CD14-positive monocyte (primary cell): ENCODE data around the gene NEIL3. TPM values are rescaled to one million over a fixed set of nuclear protein-coding genes. Genes with fewer than 3 reads are reported as not detected.

ENCODE experiments used
- DNase-seq, 3 donors: peaks; one replicate each; pipeline ENCODE4 v3.0.0-alpha.2; 2011 to 2022
- H2AFZ ChIP-seq: 2 replicates; pipeline ENCODE4 v1.6.0; 2012; ENCODE audit warnings: mild to moderate bottlenecking, low read depth, low read length, inconsistent platforms; ENCODE audit not compliant: insufficient read depth, poor library complexity, severe bottlenecking
- H3K27ac ChIP-seq, 2 donors: 1 replicate in 1 of 2; 2 replicates in 1 of 2; pipeline ENCODE4 v1.5.1; 2012 to 2013; ENCODE audit warnings: low read length in 2 of 2, control low read depth in 1 of 2, inconsistent platforms in 1 of 2, low read depth in 1 of 2, mild to moderate bottlenecking in 1 of 2
- H3K27me3 ChIP-seq, 2 donors: one replicate each; pipeline versions ENCODE4 v1.6.0 to v1.6.1; 2011 to 2013; ENCODE audit warnings: low read length in 2 of 2; ENCODE audit not compliant: control insufficient read depth in 2 of 2, insufficient read depth in 2 of 2
- H3K36me3 ChIP-seq, 2 donors: replicated peaks in 1 of 2; 1 replicate in 1 of 2; 2 replicates in 1 of 2; pipeline versions ENCODE4 v1.5.1 to v1.6.1; 2012 to 2013; ENCODE audit warnings: low read length in 2 of 2, control low read depth in 1 of 2, inconsistent platforms in 1 of 2, mild to moderate bottlenecking in 1 of 2; ENCODE audit not compliant: insufficient read depth in 2 of 2, control insufficient read depth in 1 of 2
- H3K4me1 ChIP-seq, 2 donors: 1 replicate in 1 of 2; 2 replicates in 1 of 2; pipeline versions ENCODE4 v1.5.1 to v1.6.1; 2012 to 2013; ENCODE audit warnings: low read length in 2 of 2, control low read depth in 1 of 2, inconsistent platforms in 1 of 2, mild to moderate bottlenecking in 1 of 2, moderate library complexity in 1 of 2; ENCODE audit not compliant: insufficient read depth in 2 of 2, control insufficient read depth in 1 of 2
- H3K4me2 ChIP-seq: replicated peaks from 2 replicates; pipeline ENCODE3; 2012; ENCODE audit warnings: low read length, moderate library complexity, mild to moderate bottlenecking; ENCODE audit not compliant: poor library complexity, severe bottlenecking; ENCODE audit errors: extremely low read depth
- H3K4me3 ChIP-seq, 3 experiments: fragments of 200-600 bp in 1 of 3; sonication (generic) in 1 of 3; replicated peaks in 1 of 3; 1 replicate in 2 of 3; 2 replicates in 1 of 3; pipeline ENCODE4 v1.5.1; 2011 to 2013; ENCODE audit warnings: low read length in 3 of 3, mild to moderate bottlenecking in 3 of 3, control low read depth in 2 of 3, low read depth in 2 of 3, inconsistent platforms in 1 of 3, moderate library complexity in 1 of 3
- H3K79me2 ChIP-seq: 2 replicates; pipeline ENCODE4 v1.6.0; 2012; ENCODE audit warnings: mild to moderate bottlenecking, control low read depth, inconsistent platforms, low read length, moderate library complexity; ENCODE audit not compliant: insufficient read depth
- H3K9ac ChIP-seq: 2 replicates; pipeline ENCODE4 v1.6.0; 2017; ENCODE audit warnings: low read length, mild to moderate bottlenecking; ENCODE audit not compliant: insufficient read depth, poor library complexity, severe bottlenecking
- H3K9me3 ChIP-seq, 2 donors: replicated peaks in 1 of 2; 1 replicate in 1 of 2; 2 replicates in 1 of 2; pipeline versions ENCODE4 v1.5.1 to v1.6.1; 2012 to 2013; ENCODE audit warnings: low read length in 2 of 2, control low read depth in 1 of 2; ENCODE audit not compliant: control insufficient read depth in 1 of 2, insufficient read depth in 1 of 2
- H4K20me1 ChIP-seq: 2 replicates; pipeline ENCODE4 v1.6.0; 2012; ENCODE audit warnings: mild to moderate bottlenecking, low read length, control low read depth, moderate library complexity; ENCODE audit not compliant: insufficient read depth
- H3K27ac Mint-ChIP-seq, 7 donors: one replicate each; pipeline ENCODE4 v1.8.0; 2020; ENCODE audit warnings: mild to moderate bottlenecking in 7 of 7, mixed read lengths in 7 of 7, moderate library complexity in 6 of 7, inconsistent platforms in 2 of 7
- H3K27me3 Mint-ChIP-seq, 3 donors: one replicate each; pipeline ENCODE4 v1.8.0; 2021 to 2022; ENCODE audit warnings: low read depth in 3 of 3, mild to moderate bottlenecking in 3 of 3, mixed read lengths in 3 of 3, moderate library complexity in 3 of 3, inconsistent platforms in 1 of 3
- H3K36me3 Mint-ChIP-seq, 2 donors: one replicate each; pipeline ENCODE4 v1.8.0; 2020; ENCODE audit warnings: mixed read lengths in 2 of 2, inconsistent platforms in 1 of 2, mild to moderate bottlenecking in 1 of 2
- H3K4me1 Mint-ChIP-seq: one replicate; pipeline ENCODE4 v1.8.0; 2020; ENCODE audit warnings: mild to moderate bottlenecking, mixed read lengths
- H3K4me3 Mint-ChIP-seq, 2 donors: one replicate each; pipeline ENCODE4 v1.8.0; 2020; ENCODE audit warnings: mild to moderate bottlenecking in 2 of 2, mixed read lengths in 2 of 2, moderate library complexity in 1 of 2
- H3K9me3 Mint-ChIP-seq, 7 donors: one replicate each; pipeline ENCODE4 v1.8.0; 2020 to 2022; ENCODE audit warnings: mixed read lengths in 7 of 7, mild to moderate bottlenecking in 6 of 7, moderate library complexity in 6 of 7, inconsistent platforms in 2 of 7
- CTCF ChIP-seq: fragments of 200-600 bp; IDR thresholded peaks from one replicate; pipeline ENCODE4 v1.8.0; 2022; ENCODE audit warnings: antibody characterized with exemption, mild to moderate bottlenecking
- WGBS: methylation state at CpG from one replicate; pipeline ENCODE4 v1.1.5; 2013; ENCODE audit warnings: missing lambda C conversion rate; ENCODE audit not compliant: insufficient coverage; 5-methylcytosine and 5-hydroxymethylcytosine counted together
- intact Hi-C, 2 donors: fragments of 100-400 bp; cut with micrococcal nuclease; formaldehyde crosslinking; loops; one replicate each; pipeline versions ENCODE4 v1.15.0 to v1.15.1; 2023
- polyA plus RNA-seq, 3 donors: library from polyadenylated mRNA; depleted of rRNA in 1 of 3; unstranded in 2 of 3; stranded (reverse) in 1 of 3; fragments of 300-500 nt in 2 of 3; fragments of >200 nt in 1 of 3; fragmentation: Illumina TruSeq in 2 of 3; gene quantifications; 1 replicate in 2 of 3; 2 replicates in 1 of 3; pipeline ENCODE4 v1.2.3, GENCODE V29; 2012 to 2021

Gene NEIL3
- polyA plus RNA-seq, 3 donors = 0.70 to 0.85 TPM; not detected in 1

- intact Hi-C loops = no loop called here
- Mint-ChIP-seq H3K9me3 (no peaks in the 10 kb centered on the region), H3K27ac (no peak overlapping the region), H3K4me1 (peaks cover 9% of the 10 kb centered on the region), H3K27me3 (no peaks in the 10 kb centered on the region), H3K4me3 (no peak overlapping the region), H3K36me3 (no peaks in the 10 kb centered on the region)
- no peaks in the 10 kb centered on the region for H3K9me3 ChIP-seq
- TF ChIP-seq CTCF = no peak
- no peak overlapping the region for H3K9ac ChIP-seq
- peaks cover under 1% of the 10 kb centered on the region in 2 donors for H3K4me1 ChIP-seq
- H3K36me3 ChIP-seq = no peaks in the 10 kb centered on the region
- H3K4me3 ChIP-seq = no peak overlapping the region
- H3K79me2 ChIP-seq = no peaks in the 10 kb centered on the region
- no peak overlapping the region for H3K27ac ChIP-seq
- no peak overlapping the region for H2AFZ ChIP-seq
- no peaks in the 10 kb centered on the region for H4K20me1 ChIP-seq
- no peak for DNase-seq
- WGBS = no CpG with 5 or more reads among the region's 2 CpGs
- no peaks in the 10 kb centered on the region for H3K27me3 ChIP-seq
- H3K4me2 ChIP-seq = no peak overlapping the region
These were observed 44.8 kb upstream of the NEIL3 start for GRCh38 chr4:177264788-177265422.

GRCh38 chr4:177265729-177266128, 43.9 kb upstream of the NEIL3 start:
- Mint-ChIP-seq H3K4me1 (peaks cover 3% of the 10 kb centered on the region), H3K27ac (no peak overlapping the region), H3K9me3 (no peaks in the 10 kb centered on the region), H3K4me3 (no peak overlapping the region), H3K36me3 (no peaks in the 10 kb centered on the region), H3K27me3 (no peaks in the 10 kb centered on the region)
- Histone ChIP-seq H3K9ac (no peak overlapping the region), H3K79me2 (no peaks in the 10 kb centered on the region), H3K4me3 (no peak overlapping the region), H3K4me2 (no peak overlapping the region), H3K4me1 (no peaks in the 10 kb centered on the region), H3K27ac (no peak overlapping the region), H4K20me1 (no peaks in the 10 kb centered on the region), H3K9me3 (no peaks in the 10 kb centered on the region), H3K36me3 (no peaks in the 10 kb centered on the region), H2AFZ (no peak overlapping the region), H3K27me3 (no peaks in the 10 kb centered on the region)
- no peak for TF ChIP-seq CTCF
- no CpG with 5 or more reads among the region's 3 CpGs for WGBS
- no peak for DNase-seq
- intact Hi-C loops = no loop called here
